ENCODE measurements around the gene POFUT1. TPM values are rescaled to one million over a fixed set of nuclear protein-coding genes. Genes with fewer than 3 reads are reported as not detected.

The POFUT1 gene
- total and polyA plus RNA-seq, 9 of the 15 experiments (the other 6 are each of a cell fraction or from before 2014, with no cell fraction given): 3.5 to 44.7 (median 23.5) TPM

DNA sequence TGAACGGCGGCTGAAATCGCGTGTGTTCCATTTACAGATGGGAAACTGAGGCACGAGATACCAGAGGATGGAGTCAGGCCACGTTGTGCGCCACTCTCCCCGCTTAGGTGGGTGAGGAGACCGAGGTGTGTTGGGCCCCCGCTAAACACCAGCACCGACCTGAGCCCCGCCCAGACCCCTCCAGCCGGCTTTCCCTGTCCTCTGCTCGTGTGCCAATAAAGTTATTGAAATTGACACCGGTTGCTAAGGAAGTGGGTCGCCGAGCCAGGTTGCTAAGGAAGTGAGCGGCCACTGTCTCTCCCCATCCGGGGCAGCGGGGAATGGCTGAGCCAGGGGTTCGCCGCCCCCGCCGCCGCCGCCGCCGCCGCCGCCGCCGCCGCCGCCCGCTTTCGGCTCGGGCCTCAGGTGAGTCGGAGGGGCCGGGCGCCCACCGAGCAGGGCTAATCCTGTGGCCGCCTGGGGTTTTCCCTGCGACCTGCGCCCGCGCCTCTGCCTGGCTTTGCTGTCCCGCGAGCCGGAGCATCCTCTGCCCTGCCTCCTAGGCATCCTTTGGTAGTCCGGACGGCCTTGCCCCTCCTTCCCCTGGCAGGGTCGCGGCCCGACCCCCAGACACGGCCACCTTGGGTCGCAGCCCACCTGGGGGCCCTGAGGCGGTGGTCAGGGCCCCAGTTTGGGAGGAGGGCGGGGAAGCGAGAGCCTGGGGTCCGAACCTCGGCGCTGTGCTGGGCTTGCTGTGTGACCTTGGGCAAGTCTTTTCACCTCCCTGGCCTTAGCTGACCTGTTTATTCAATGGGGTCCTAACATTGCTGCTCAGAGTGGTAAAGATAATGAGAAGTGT lies 69.9 kb downstream of the POFUT1 start, which contains the start of gene KIF3B (continued):
- TF ChIP-seq, protein P1, sequence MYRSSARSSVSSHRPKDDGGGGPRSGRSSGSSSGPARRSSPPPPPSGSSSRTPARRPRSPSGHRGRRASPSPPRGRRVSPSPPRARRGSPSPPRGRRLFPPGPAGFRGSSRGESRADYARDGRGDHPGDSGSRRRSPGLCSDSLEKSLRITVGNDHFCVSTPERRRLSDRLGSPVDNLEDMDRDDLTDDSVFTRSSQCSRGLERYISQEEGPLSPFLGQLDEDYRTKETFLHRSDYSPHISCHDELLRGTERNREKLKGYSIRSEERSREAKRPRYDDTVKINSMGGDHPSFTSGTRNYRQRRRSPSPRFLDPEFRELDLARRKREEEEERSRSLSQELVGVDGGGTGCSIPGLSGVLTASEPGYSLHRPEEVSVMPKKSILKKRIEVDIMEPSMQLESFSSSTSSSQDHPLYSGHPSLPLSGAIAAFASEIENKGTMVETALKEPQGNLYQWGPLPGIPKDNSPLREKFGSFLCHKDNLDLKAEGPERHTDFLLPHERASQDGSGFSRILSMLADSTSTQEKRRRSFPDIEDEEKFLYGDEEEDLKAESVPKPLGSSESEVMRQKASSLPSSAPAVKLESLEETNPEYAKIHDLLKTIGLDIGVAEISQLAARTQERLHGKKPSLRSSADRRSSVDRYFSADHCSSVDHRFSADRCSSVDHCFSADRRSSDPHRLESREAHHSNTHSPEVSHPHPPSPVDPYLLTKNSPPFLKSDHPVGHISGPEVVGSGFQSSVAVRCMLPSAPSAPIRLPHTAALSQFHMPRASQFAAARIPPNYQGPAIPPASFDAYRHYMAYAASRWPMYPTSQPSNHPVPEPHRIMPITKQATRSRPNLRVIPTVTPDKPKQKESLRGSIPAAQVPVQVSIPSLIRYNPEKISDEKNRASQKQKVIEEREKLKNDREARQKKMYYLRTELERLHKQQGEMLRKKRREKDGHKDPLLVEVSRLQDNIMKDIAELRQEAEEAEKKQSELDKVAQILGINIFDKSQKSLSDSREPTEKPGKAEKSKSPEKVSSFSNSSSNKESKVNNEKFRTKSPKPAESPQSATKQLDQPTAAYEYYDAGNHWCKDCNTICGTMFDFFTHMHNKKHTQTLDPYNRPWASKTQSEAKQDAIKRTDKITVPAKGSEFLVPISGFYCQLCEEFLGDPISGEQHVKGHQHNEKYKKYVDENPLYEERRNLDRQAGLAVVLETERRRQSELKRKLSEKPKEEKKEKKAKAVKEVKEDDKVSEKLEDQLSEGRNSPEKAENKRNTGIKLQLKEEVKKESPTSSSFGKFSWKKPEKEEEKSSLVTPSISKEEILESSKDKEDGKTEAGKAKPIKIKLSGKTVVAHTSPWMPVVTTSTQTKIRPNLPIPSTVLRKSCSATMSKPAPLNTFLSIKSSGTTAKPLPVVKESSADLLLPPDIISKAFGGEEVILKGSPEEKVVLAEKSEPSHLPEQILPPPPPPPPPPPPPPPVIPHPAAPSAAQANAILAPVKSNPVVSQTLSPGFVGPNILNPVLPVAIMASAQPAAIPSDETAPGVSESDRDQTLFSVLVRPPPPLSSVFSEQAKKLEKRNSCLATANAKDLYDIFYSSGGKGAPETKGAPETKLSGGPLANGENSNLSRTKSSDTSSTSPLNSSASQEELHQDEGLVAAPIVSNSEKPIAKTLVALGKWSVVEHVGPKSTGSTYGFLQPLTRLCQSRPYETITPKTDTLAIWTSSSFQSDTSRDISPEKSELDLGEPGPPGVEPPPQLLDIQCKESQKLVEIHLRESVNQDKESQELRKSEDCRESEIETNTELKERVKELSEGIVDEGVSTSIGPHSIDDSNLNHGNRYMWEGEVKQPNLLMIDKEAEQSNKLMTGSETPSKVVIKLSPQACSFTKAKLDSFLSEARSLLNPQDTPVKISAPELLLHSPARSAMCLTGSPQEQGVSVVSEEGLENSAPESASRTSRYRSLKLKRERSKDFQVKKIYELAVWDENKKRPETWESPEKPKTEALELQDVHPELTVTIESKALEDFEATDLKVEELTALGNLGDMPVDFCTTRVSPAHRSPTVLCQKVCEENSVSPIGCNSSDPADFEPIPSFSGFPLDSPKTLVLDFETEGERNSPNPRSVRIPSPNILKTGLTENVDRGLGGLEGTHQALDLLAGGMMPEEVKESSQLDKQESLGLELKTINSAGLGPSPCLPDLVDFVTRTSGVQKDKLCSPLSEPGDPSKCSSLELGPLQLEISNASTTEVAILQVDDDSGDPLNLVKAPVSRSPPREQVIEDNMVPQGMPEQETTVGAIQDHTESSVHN (IDR thresholded peaks at IDR 0.05; ENCODE audit: borderline replicate concordance in 1 of 2, low read depth in 1 of 2): no peak
- peak; percentile 79 for TF ChIP-seq HCFC1 (IDR thresholded peaks at IDR 0.05; ENCODE audit: low read depth, low read length)
- no peak for TF ChIP-seq CBX5 (IDR thresholded peaks at IDR 0.05; ENCODE audit: borderline replicate concordance, low read depth)
- TF ChIP-seq GABPB1 (CRISPR knock-in tag; IDR thresholded peaks at IDR 0.05): peak; percentile 82; the same call in 1 of the 2 replicates
- TF ChIP-seq, protein P2, sequence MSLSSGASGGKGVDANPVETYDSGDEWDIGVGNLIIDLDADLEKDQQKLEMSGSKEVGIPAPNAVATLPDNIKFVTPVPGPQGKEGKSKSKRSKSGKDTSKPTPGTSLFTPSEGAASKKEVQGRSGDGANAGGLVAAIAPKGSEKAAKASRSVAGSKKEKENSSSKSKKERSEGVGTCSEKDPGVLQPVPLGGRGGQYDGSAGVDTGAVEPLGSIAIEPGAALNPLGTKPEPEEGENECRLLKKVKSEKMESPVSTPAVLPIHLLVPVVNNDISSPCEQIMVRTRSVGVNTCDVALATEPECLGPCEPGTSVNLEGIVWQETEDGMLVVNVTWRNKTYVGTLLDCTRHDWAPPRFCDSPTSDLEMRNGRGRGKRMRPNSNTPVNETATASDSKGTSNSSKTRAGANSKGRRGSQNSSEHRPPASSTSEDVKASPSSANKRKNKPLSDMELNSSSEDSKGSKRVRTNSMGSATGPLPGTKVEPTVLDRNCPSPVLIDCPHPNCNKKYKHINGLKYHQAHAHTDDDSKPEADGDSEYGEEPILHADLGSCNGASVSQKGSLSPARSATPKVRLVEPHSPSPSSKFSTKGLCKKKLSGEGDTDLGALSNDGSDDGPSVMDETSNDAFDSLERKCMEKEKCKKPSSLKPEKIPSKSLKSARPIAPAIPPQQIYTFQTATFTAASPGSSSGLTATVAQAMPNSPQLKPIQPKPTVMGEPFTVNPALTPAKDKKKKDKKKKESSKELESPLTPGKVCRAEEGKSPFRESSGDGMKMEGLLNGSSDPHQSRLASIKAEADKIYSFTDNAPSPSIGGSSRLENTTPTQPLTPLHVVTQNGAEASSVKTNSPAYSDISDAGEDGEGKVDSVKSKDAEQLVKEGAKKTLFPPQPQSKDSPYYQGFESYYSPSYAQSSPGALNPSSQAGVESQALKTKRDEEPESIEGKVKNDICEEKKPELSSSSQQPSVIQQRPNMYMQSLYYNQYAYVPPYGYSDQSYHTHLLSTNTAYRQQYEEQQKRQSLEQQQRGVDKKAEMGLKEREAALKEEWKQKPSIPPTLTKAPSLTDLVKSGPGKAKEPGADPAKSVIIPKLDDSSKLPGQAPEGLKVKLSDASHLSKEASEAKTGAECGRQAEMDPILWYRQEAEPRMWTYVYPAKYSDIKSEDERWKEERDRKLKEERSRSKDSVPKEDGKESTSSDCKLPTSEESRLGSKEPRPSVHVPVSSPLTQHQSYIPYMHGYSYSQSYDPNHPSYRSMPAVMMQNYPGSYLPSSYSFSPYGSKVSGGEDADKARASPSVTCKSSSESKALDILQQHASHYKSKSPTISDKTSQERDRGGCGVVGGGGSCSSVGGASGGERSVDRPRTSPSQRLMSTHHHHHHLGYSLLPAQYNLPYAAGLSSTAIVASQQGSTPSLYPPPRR (CRISPR knock-in tag; IDR thresholded peaks at IDR 0.05; ENCODE audit: borderline replicate concordance): 0 out of 2 replicates have a peak, but pooled peaks have one; percentile 13
- TF ChIP-seq TCF3 (CRISPR knock-in tag; IDR thresholded peaks at IDR 0.05): 0 out of 2 replicates have a peak, but pooled peaks have one; percentile 13
- TF ChIP-seq, protein P3, sequence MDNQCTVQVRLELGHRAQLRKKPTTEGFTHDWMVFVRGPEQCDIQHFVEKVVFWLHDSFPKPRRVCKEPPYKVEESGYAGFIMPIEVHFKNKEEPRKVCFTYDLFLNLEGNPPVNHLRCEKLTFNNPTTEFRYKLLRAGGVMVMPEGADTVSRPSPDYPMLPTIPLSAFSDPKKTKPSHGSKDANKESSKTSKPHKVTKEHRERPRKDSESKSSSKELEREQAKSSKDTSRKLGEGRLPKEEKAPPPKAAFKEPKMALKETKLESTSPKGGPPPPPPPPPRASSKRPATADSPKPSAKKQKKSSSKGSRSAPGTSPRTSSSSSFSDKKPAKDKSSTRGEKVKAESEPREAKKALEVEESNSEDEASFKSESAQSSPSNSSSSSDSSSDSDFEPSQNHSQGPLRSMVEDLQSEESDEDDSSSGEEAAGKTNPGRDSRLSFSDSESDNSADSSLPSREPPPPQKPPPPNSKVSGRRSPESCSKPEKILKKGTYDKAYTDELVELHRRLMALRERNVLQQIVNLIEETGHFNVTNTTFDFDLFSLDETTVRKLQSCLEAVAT (IDR thresholded peaks at IDR 0.05): no peak
- TF ChIP-seq KAT2B (IDR thresholded peaks at IDR 0.05; ENCODE audit: low read depth, low read length): no peak

All from K562 (cell line).